ENCODE data around the gene ARHGAP6.

DNA sequence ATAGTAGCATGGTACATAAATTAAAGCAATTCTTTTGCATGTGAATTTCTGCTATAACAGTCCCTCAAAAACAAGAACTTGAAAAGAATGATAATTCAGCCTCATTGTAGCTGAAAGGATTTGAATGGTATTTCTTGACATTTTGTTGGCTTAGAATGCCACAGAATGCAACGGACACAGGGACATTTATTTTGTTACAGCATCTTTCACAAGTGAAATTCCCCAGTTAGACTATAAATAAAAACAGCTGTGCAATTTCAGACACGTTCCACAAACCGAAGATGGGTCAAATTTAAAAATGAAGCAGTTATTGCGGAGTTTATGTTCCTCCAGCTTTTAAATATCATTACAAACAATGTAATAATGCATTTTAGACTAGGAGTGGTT is 455.3 kb downstream of the ARHGAP6 start:
- TF ChIP-seq, protein P1, sequence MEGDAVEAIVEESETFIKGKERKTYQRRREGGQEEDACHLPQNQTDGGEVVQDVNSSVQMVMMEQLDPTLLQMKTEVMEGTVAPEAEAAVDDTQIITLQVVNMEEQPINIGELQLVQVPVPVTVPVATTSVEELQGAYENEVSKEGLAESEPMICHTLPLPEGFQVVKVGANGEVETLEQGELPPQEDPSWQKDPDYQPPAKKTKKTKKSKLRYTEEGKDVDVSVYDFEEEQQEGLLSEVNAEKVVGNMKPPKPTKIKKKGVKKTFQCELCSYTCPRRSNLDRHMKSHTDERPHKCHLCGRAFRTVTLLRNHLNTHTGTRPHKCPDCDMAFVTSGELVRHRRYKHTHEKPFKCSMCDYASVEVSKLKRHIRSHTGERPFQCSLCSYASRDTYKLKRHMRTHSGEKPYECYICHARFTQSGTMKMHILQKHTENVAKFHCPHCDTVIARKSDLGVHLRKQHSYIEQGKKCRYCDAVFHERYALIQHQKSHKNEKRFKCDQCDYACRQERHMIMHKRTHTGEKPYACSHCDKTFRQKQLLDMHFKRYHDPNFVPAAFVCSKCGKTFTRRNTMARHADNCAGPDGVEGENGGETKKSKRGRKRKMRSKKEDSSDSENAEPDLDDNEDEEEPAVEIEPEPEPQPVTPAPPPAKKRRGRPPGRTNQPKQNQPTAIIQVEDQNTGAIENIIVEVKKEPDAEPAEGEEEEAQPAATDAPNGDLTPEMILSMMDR (IDR thresholded peaks at IDR 0.05): no peak
- TF ChIP-seq POLR2A (IDR thresholded peaks at IDR 0.05): no peak
